Measurements from ENCODE around the gene VPS26B.

The VPS26B gene

GRCh38 chr11:134237557-134237922 is 13.1 kb downstream of the VPS26B start:
- DNase-seq (ENCODE audit: low read depth, low spot score), result no peak
- Histone ChIP-seq H3K27ac (no peak overlapping the region), H3K36me3 (ENCODE audit: insufficient read depth, low read length) (peaks cover 17% of the 10 kb centered on the region; the same call in 1 of the 2 replicates), H3K9ac (ENCODE audit: insufficient read length) (no peak overlapping the region), H3K4me3 (no peak overlapping the region), H3K9me3 (ENCODE audit: low read depth, low read length) (no peaks in the 10 kb centered on the region)
- TF ChIP-seq EZH2 (IDR thresholded peaks at IDR 0.05) (no peak), FOXP2 (optimal IDR thresholded peaks at IDR 0.05; ENCODE audit: control extremely low read depth, extremely low read length, insufficient read depth) (no peak), POLR2AphosphoS5 (IDR thresholded peaks at IDR 0.05; ENCODE audit: borderline replicate concordance, low read depth, low read length) (no peak)

- H3K27ac ChIP-seq, result no peak overlapping the region
- no peak overlapping the region for H3K4me3 ChIP-seq
- no peaks in the 10 kb centered on the region for H3K9me3 ChIP-seq (ENCODE audit: low read depth, low read length)
- peaks cover 26% of the 10 kb centered on the region; the same call in 1 of the 2 replicates for H3K36me3 ChIP-seq (ENCODE audit: insufficient read depth, low read length)
- H3K9ac ChIP-seq (ENCODE audit: insufficient read length), result no peak overlapping the region
- DNase-seq (ENCODE audit: low read depth, low spot score), result no peak
- TF ChIP-seq FOXP2 (optimal IDR thresholded peaks at IDR 0.05; ENCODE audit: control extremely low read depth, extremely low read length, insufficient read depth), result no peak
- no peak for TF ChIP-seq POLR2AphosphoS5 (IDR thresholded peaks at IDR 0.05; ENCODE audit: borderline replicate concordance, low read depth, low read length)
- TF ChIP-seq EZH2 (IDR thresholded peaks at IDR 0.05), result no peak
These were observed 14.5 kb downstream of the VPS26B start for GRCh38 chr11:134238956-134239355.

- no peak for DNase-seq (ENCODE audit: low read depth, low spot score)
- H3K36me3 ChIP-seq (ENCODE audit: insufficient read depth, low read length), result peaks cover 43% of the 10 kb centered on the region; the same call in 1 of the 2 replicates
- H3K9me3 ChIP-seq (ENCODE audit: low read depth, low read length), result no peaks in the 10 kb centered on the region
- no peak overlapping the region for H3K4me3 ChIP-seq
- no peak overlapping the region for H3K9ac ChIP-seq (ENCODE audit: insufficient read length)
- TF ChIP-seq POLR2AphosphoS5 (IDR thresholded peaks at IDR 0.05; ENCODE audit: borderline replicate concordance, low read depth, low read length) (no peak), FOXP2 (optimal IDR thresholded peaks at IDR 0.05; ENCODE audit: control extremely low read depth, extremely low read length, insufficient read depth) (no peak), EZH2 (IDR thresholded peaks at IDR 0.05) (no peak)
- H3K27ac ChIP-seq, result no peak overlapping the region
These were observed 16.1 kb downstream of the VPS26B start for GRCh38 chr11:134240592-134240991.

- peaks cover 49% of the 10 kb centered on the region; the same call in 1 of the 2 replicates for H3K36me3 ChIP-seq (ENCODE audit: insufficient read depth, low read length)
- H3K27ac ChIP-seq, result no peak overlapping the region
- no peak overlapping the region for H3K9ac ChIP-seq (ENCODE audit: insufficient read length)
- H3K9me3 ChIP-seq (ENCODE audit: low read depth, low read length), result no peaks in the 10 kb centered on the region
- TF ChIP-seq POLR2AphosphoS5 (IDR thresholded peaks at IDR 0.05; ENCODE audit: borderline replicate concordance, low read depth, low read length) (no peak), FOXP2 (optimal IDR thresholded peaks at IDR 0.05; ENCODE audit: control extremely low read depth, extremely low read length, insufficient read depth) (no peak), EZH2 (IDR thresholded peaks at IDR 0.05) (no peak)
- H3K4me3 ChIP-seq, result no peak overlapping the region
- DNase-seq (ENCODE audit: low read depth, low spot score), result no peak
These were observed 17.9 kb downstream of the VPS26B start for GRCh38 chr11:134242376-134242775.

- TF ChIP-seq FOXP2 (optimal IDR thresholded peaks at IDR 0.05; ENCODE audit: control extremely low read depth, extremely low read length, insufficient read depth) (no peak), POLR2AphosphoS5 (IDR thresholded peaks at IDR 0.05; ENCODE audit: borderline replicate concordance, low read depth, low read length) (no peak), EZH2 (IDR thresholded peaks at IDR 0.05) (no peak)
- Histone ChIP-seq H3K4me3 (no peak overlapping the region), H3K9ac (ENCODE audit: insufficient read length) (no peak overlapping the region), H3K36me3 (ENCODE audit: insufficient read depth, low read length) (peaks cover 64% of the 10 kb centered on the region; the same call in 1 of the 2 replicates), H3K9me3 (ENCODE audit: low read depth, low read length) (no peaks in the 10 kb centered on the region), H3K27ac (no peak overlapping the region)
- no peak for DNase-seq (ENCODE audit: low read depth, low spot score)
These were observed 19.4 kb downstream of the VPS26B start for GRCh38 chr11:134243913-134244312.

GRCh38 chr11:134244593-134244992 is 20.1 kb downstream of the VPS26B start:
- TF ChIP-seq EZH2 (IDR thresholded peaks at IDR 0.05) (no peak), POLR2AphosphoS5 (IDR thresholded peaks at IDR 0.05; ENCODE audit: borderline replicate concordance, low read depth, low read length) (no peak), FOXP2 (optimal IDR thresholded peaks at IDR 0.05; ENCODE audit: control extremely low read depth, extremely low read length, insufficient read depth) (no peak)
- Histone ChIP-seq H3K4me3 (no peak overlapping the region), H3K9ac (ENCODE audit: insufficient read length) (no peak overlapping the region), H3K27ac (no peak overlapping the region), H3K36me3 (ENCODE audit: insufficient read depth, low read length) (peaks cover 60% of the 10 kb centered on the region; the same call in 1 of the 2 replicates), H3K9me3 (ENCODE audit: low read depth, low read length) (no peaks in the 10 kb centered on the region)
- DNase-seq (ENCODE audit: low read depth, low spot score), result no peak

GRCh38 chr11:134245434-134245833 is 21.0 kb downstream of the VPS26B start:
- TF ChIP-seq EZH2 (IDR thresholded peaks at IDR 0.05) (no peak), POLR2AphosphoS5 (IDR thresholded peaks at IDR 0.05; ENCODE audit: borderline replicate concordance, low read depth, low read length) (no peak), FOXP2 (optimal IDR thresholded peaks at IDR 0.05; ENCODE audit: control extremely low read depth, extremely low read length, insufficient read depth) (no peak)
- Histone ChIP-seq H3K36me3 (ENCODE audit: insufficient read depth, low read length) (peaks cover 59% of the 10 kb centered on the region; the same call in 1 of the 2 replicates), H3K9ac (ENCODE audit: insufficient read length) (no peak overlapping the region), H3K27ac (no peak overlapping the region), H3K9me3 (ENCODE audit: low read depth, low read length) (no peaks in the 10 kb centered on the region), H3K4me3 (no peak overlapping the region)
- DNase-seq (ENCODE audit: low read depth, low spot score), result no peak

- no peak overlapping the region for H3K4me3 ChIP-seq
- peaks cover 59% of the 10 kb centered on the region; the same call in 1 of the 2 replicates for H3K36me3 ChIP-seq (ENCODE audit: insufficient read depth, low read length)
- DNase-seq (ENCODE audit: low read depth, low spot score), result no peak
- H3K9me3 ChIP-seq (ENCODE audit: low read depth, low read length), result no peaks in the 10 kb centered on the region
- TF ChIP-seq EZH2 (IDR thresholded peaks at IDR 0.05) (no peak), FOXP2 (optimal IDR thresholded peaks at IDR 0.05; ENCODE audit: control extremely low read depth, extremely low read length, insufficient read depth) (no peak), POLR2AphosphoS5 (IDR thresholded peaks at IDR 0.05; ENCODE audit: borderline replicate concordance, low read depth, low read length) (no peak)
- H3K27ac ChIP-seq, result no peak overlapping the region
- H3K9ac ChIP-seq (ENCODE audit: insufficient read length), result no peak overlapping the region
These were observed 21.6 kb downstream of the VPS26B start for GRCh38 chr11:134246100-134246499.

GRCh38 chr11:134246678-134247077 is 22.2 kb downstream of the VPS26B start:
- H3K4me3 ChIP-seq, result no peak overlapping the region
- H3K36me3 ChIP-seq (ENCODE audit: insufficient read depth, low read length), result peaks cover 59% of the 10 kb centered on the region; the same call in 1 of the 2 replicates
- no peak overlapping the region for H3K9ac ChIP-seq (ENCODE audit: insufficient read length)
- H3K27ac ChIP-seq, result no peak overlapping the region
- H3K9me3 ChIP-seq (ENCODE audit: low read depth, low read length), result no peaks in the 10 kb centered on the region
- TF ChIP-seq POLR2AphosphoS5 (IDR thresholded peaks at IDR 0.05; ENCODE audit: borderline replicate concordance, low read depth, low read length) (no peak), EZH2 (IDR thresholded peaks at IDR 0.05) (no peak), FOXP2 (optimal IDR thresholded peaks at IDR 0.05; ENCODE audit: control extremely low read depth, extremely low read length, insufficient read depth) (no peak)
- DNase-seq (ENCODE audit: low read depth, low spot score), result no peak

Measured in SK-N-MC (cell line).